ENCODE measurements around the gene C5AR2. TPM values are rescaled to one million over a fixed set of nuclear protein-coding genes. Genes with fewer than 3 reads are reported as not detected.
"Not testable (repeated sequence)": the region's sequence is repeated elsewhere in the genome, so short reads cannot be mapped to it uniquely, and the experiment has no call there.

Gene C5AR2
- total RNA-seq (2014; rRNA removed; shearing (Covaris generic)): 0.03 TPM in 1 of 2 replicates, not detected in the other

DNA sequence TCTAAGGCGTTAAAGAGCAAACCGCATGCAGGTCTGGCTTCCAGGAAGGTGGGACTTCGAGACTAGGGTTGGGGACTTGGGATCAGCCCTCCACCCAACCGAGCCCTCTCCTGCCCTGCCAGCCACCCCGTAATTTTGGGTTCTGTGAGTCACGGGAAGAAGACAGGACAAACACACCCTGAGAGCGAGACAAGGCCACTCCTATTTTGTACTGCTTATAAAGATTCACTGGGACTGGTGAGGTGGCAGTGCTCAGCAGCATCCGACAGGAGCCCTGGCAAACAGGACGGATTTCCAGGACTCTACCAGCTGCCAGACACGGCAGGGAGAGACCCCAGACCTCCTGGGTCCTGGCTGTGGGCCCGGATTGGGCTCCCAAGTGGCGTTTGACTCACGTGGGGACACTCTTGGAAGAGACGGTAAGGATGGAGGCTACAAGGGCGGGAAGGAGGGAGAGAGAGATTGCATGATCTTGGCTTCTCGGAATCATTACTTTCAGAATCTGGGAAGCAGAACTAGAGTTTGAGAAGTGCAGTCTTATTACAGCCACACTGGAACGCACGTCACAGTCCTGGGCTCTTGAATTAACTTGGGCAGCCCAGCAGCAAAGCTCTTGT, at the start of gene C5AR2:
C5AR2 (plus strand) TSS at position 245 of the 617 bp plus-strand sequence. CDS start 8,625 bp downstream, outside the sequence.
- no peaks in the 10 kb centered on the region for H3K27me3 ChIP-seq (ENCODE audit: control insufficient read depth, insufficient read depth, low read length)
- no peak for DNase-seq
- H3K4me3 ChIP-seq (ENCODE audit: insufficient read depth, low read depth, low read length): no peak within 1 kb of the TSS
- H3K36me3 ChIP-seq (replicated peaks; ENCODE audit: control insufficient read depth, insufficient read depth, low read length): no peaks in the 10 kb centered on the region

DNA sequence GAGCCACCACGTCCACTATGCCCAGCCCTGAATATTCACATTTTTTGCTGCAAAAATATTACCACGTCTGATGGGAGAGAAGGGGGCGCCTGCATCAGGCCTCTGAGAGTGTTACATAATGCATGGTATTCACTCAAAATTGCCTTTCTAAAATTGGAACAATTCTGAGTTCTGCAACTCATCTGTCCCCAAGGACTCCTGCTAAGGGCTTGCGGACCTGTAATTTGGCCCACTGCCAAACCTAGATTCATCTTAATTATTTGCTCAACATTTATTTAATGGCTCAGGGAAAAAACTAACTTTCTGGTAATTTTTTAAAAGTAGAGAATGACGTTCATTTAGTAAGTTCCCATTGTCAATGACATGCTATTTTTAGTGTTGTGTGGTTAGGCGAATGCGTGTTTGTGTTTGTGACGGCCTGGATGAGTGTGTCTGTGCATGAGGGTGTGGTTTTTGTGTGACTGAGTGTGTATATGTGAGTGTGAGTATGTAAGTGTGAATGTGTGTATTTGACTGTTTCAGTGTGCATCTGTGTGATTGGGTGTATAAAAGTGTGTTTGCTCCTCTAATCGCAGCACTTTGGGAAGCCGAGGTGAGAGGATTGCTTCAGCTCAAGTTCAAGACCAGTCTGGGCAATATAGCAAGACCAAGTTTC, 48.4 kb upstream of the C5AR2 start:
- H3K36me3 ChIP-seq (replicated peaks; ENCODE audit: control insufficient read depth, insufficient read depth, low read length): no peaks in the 10 kb centered on the region
- H3K27me3 ChIP-seq (ENCODE audit: control insufficient read depth, insufficient read depth, low read length): no peaks in the 10 kb centered on the region
- H3K4me3 ChIP-seq (ENCODE audit: insufficient read depth, low read depth, low read length): no peak overlapping the region
- no peak for DNase-seq

DNA sequence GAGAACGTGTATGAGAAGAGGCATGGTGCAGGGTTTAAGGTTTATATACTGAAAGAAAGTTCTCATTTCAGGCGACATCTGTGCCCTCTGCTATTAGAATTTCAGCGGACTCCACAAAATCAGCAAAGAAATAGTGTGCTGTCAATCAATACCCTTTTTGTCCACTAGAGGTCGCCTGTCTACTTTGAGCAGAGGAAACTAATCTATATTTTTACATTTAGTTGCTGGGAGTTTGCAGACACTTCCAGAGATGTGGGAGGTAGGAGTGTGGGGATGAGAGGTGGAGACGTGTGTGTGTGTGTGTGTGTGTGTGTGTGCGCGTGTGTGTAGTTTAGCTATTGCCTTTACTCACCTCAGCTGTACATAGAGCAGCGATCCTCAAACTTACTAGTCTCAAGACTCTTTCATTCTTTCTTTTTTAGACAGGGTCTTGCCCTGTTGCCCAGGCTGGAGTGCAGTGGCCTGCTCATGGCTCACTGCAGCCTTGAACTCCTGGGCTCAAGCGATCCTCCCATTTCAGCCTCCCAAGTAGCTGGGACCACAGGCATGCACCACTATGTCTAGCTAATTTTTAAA, 47.6 kb upstream of the C5AR2 start:
- no peaks in the 10 kb centered on the region for H3K36me3 ChIP-seq (replicated peaks; ENCODE audit: control insufficient read depth, insufficient read depth, low read length)
- no peak overlapping the region for H3K4me3 ChIP-seq (ENCODE audit: insufficient read depth, low read depth, low read length)
- no peaks in the 10 kb centered on the region for H3K27me3 ChIP-seq (ENCODE audit: control insufficient read depth, insufficient read depth, low read length)
- peak; percentile 64 for DNase-seq

DNA sequence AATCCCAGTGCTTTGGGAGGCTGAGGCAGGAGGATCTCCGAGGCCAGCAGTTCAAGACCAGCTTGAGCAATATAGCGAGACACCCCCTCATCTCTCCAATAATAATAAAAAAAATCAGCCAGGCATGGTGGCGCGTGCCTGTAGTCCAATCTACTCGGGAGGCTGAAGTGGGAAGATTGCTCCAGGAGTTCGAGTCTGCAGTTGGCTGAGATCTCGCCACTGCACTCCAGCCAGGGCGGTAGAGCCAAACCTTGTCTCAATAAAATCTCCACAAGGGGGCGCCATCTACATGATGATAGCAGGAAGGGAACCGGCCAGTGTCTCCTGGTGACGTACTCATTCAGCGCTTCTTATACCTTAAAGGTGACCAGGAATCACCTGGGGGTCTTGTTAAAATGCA, 35.9 kb upstream of the C5AR2 start:
- Histone ChIP-seq H3K36me3 (replicated peaks; ENCODE audit: control insufficient read depth, insufficient read depth, low read length) (no peaks in the 10 kb centered on the region), H3K4me3 (ENCODE audit: insufficient read depth, low read depth, low read length) (no peak overlapping the region), H3K27me3 (ENCODE audit: control insufficient read depth, insufficient read depth, low read length) (no peaks in the 10 kb centered on the region)
- peak; percentile 85 for DNase-seq

DNA sequence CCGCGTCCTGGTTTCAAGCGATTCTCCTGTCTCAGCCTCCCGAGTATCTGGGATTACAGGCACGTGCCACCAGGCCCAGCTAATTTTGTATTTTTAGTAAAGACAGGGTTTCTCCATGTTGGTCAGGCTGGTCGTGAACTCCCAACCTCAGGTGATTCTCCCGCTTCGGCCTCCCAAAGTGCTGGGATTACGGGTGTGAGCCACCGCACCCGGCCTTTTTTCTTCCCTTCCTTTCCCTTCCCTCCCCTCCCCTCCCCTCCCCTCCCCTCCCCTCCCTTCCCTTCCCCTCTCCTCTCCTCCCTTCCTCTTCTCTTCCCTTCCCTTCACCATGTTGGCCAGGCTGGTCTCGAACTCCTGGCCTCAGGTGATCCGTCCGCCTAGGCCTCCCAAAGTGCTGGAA, 31.1 kb upstream of the C5AR2 start:
- not testable (repeated sequence) for DNase-seq; H3K36me3 ChIP-seq (replicated peaks; ENCODE audit: control insufficient read depth, insufficient read depth, low read length); H3K4me3 ChIP-seq (ENCODE audit: insufficient read depth, low read depth, low read length); H3K27me3 ChIP-seq (ENCODE audit: control insufficient read depth, insufficient read depth, low read length)

DNA sequence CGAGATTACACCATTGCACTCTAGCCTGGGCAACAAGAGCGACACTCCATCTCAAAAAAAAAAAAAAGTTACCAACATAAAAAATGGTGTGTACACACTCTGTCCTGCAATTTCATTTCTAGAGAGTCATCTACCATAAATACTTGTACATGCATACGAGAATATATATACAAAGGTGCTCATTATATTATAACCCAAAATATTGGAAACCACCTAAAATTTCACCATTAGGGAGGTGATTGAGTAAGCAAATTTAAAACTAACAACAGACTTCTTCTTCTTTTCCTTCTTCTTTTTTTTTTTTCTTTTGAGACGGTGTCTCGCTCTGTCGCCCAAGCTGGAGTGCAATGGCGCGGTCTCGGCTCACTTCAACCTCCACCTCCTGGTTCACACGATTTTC, 29.7 kb upstream of the C5AR2 start:
- H3K4me3 ChIP-seq (ENCODE audit: insufficient read depth, low read depth, low read length): no peak overlapping the region
- DNase-seq: no peak
- no peaks in the 10 kb centered on the region for H3K36me3 ChIP-seq (replicated peaks; ENCODE audit: control insufficient read depth, insufficient read depth, low read length)
- no peaks in the 10 kb centered on the region for H3K27me3 ChIP-seq (ENCODE audit: control insufficient read depth, insufficient read depth, low read length)

DNA sequence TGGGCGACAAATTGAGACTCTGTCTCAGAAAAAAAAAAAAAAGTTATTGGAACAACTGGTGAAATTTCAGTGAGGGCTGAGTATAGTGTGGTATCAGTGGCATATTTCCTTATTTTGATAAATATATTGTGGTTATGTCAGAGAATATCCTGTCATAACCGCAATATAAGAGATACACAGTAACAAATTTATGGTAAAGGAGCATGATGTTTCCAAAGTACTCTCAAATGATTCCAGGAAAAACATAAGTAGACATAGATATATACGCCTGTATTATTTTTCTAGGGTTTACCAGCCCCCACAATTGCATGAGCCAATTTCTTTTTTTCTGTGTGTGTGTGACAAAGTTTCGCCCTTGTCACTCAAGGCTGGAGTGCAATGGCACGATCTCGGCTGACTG, 28.0 kb upstream of the C5AR2 start:
- Histone ChIP-seq H3K4me3 (ENCODE audit: insufficient read depth, low read depth, low read length) (no peak overlapping the region), H3K36me3 (replicated peaks; ENCODE audit: control insufficient read depth, insufficient read depth, low read length) (no peaks in the 10 kb centered on the region), H3K27me3 (ENCODE audit: control insufficient read depth, insufficient read depth, low read length) (no peaks in the 10 kb centered on the region)
- DNase-seq: no peak

DNA sequence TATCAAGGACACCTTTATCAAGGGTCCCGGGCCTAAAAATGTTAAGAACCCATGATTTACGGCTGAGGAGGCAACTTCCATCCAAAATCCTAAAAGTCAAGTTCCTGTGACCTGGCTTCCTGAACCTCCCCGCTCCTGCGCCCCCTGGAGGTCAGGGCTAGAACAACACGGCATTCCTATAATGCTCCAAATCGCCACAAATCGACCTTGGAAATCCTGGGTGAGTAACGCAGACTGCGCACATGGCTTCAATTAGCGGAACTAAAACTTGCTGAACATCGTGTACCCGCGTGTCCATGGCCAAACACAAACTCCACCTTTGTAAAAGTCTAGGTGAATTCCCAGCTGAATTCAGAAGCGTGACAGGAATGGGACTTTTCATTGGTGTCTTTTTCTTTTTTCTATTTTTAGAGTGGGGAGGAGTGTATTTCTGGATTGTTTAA, 26.6 kb upstream of the C5AR2 start:
- Histone ChIP-seq H3K27me3 (ENCODE audit: control insufficient read depth, insufficient read depth, low read length) (no peaks in the 10 kb centered on the region), H3K4me3 (ENCODE audit: insufficient read depth, low read depth, low read length) (no peak overlapping the region), H3K36me3 (replicated peaks; ENCODE audit: control insufficient read depth, insufficient read depth, low read length) (no peaks in the 10 kb centered on the region)
- DNase-seq: peak; percentile 85

DNA sequence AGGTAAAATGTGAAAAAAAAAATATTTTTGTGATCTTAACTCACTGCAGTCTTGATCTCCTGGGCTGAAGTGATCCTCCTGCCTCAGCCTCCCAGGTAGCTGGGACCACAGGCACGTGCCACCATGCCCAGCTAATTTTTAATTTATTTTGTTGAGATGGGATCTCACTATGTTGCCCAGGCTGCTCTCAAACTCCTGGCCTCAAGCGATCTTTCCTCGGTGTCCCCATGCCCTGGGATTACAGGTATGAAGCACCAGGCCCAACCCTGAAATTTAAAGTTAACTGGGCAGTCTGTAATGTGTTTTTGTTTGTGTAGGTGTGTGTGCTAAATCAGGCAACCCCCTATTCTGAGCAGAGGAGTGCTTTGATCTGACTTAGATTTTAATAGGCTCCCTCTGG, 25.7 kb upstream of the C5AR2 start:
- no peak for DNase-seq

DNA sequence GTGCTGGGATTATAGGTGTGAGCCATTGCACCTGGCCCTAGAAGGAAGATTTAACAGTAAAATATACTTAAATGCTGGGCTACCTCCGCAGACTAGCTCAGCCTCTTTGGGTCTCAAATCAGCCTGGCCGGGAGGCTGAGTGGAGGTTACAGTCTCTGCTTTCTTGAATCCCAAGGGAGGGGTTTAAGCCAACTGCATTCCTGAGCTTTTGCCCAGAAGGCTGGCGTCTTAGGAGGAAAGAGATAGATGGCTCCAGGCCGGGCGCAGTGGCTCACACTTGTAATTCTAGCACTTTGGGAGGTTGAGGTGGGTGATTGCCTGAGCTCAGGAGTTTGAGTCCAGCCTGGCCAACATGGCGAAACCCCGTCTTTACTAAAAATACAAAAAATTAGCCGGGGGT, 22.9 kb upstream of the C5AR2 start:
- Histone ChIP-seq H3K4me3 (ENCODE audit: insufficient read depth, low read depth, low read length) (no peak overlapping the region), H3K36me3 (replicated peaks; ENCODE audit: control insufficient read depth, insufficient read depth, low read length) (no peaks in the 10 kb centered on the region), H3K27me3 (ENCODE audit: control insufficient read depth, insufficient read depth, low read length) (no peaks in the 10 kb centered on the region)
- DNase-seq: no peak

More for the DNA sequence above, 25.7 kb upstream of the C5AR2 start:
- Histone ChIP-seq H3K36me3 (replicated peaks; ENCODE audit: control insufficient read depth, insufficient read depth, low read length) (no peaks in the 10 kb centered on the region), H3K4me3 (ENCODE audit: insufficient read depth, low read depth, low read length) (no peak overlapping the region), H3K27me3 (ENCODE audit: control insufficient read depth, insufficient read depth, low read length) (no peaks in the 10 kb centered on the region)

DNA sequence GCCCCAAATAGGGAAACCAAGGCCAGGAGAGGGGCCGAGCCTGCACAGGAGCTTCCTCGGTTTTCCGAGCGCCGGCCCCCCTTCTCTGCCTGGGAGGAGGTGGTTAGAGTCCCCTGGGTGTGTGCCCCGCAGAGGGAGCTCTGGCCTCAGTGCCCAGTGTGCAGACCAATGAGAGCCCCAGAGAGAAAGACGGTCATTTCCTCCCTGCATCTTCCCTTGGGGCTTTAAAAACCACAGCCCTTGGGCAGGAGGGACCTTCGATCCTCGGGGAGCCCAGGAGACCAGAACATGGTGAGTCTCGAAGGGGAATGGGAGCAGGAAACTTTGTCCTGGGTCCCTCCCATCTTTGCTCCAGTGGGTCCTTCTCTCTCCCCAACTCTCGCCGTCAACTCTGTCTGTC, 22.4 kb upstream of the C5AR2 start, which contains the start of gene C5AR1:
C5AR1 (plus strand) TSS at position 254 of the 400 bp plus-strand sequence; CDS start at position 289, 35 bp downstream.
- H3K27me3 ChIP-seq (ENCODE audit: control insufficient read depth, insufficient read depth, low read length): no peaks in the 10 kb centered on the region
- DNase-seq: no peak

DNA sequence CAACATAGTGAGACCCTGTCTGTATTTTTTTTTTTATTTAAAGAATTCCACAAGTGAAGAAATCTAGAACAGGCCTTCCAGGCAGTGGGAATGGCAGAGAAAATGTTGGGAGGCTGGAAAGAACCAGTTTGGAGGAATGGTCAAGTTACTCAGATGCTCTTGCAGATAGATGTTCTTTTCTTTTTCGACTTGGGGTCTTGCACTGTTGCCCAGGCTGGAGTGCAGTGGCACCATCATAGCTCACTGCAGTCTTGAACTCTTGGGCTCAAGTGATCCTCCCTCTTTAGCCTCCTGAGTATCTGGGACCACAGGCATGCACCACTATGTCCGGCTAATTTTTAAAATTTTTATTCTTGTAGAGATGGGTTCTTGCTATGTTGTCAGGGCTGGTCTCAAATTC, 21.7 kb upstream of the C5AR2 start:
- H3K4me3 ChIP-seq (ENCODE audit: insufficient read depth, low read depth, low read length): no peak overlapping the region
- H3K27me3 ChIP-seq (ENCODE audit: control insufficient read depth, insufficient read depth, low read length): no peaks in the 10 kb centered on the region
- DNase-seq: no peak
- H3K36me3 ChIP-seq (replicated peaks; ENCODE audit: control insufficient read depth, insufficient read depth, low read length): no peaks in the 10 kb centered on the region

More for the DNA sequence above, 22.4 kb upstream of the C5AR2 start, which contains the start of gene C5AR1:
- H3K36me3 ChIP-seq (replicated peaks; ENCODE audit: control insufficient read depth, insufficient read depth, low read length): no peaks in the 10 kb centered on the region
- H3K4me3 ChIP-seq (ENCODE audit: insufficient read depth, low read depth, low read length): no peak within 1 kb of the TSS

DNA sequence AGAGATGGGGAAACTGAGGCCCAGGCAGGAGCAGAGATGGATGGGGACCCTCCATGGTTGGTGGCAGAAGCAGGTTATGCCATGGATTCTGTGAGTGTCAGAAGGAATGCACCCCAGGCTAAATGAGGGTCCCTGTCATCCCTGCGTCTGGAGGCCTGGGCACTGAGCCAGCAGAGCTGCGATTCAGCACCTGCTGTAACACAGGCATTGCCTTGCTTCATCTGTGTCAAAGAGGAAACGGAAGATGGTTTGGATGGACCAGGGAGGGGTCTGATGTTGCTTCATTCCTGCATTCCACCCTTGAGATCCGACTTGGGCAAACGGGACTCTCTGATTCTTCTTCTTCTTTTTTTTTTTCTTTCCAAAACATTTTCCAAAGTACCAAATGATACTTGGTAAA, 21.2 kb upstream of the C5AR2 start:
- H3K36me3 ChIP-seq (replicated peaks; ENCODE audit: control insufficient read depth, insufficient read depth, low read length): no peaks in the 10 kb centered on the region
- H3K27me3 ChIP-seq (ENCODE audit: control insufficient read depth, insufficient read depth, low read length): no peaks in the 10 kb centered on the region
- DNase-seq: no peak
- no peak overlapping the region for H3K4me3 ChIP-seq (ENCODE audit: insufficient read depth, low read depth, low read length)

DNA sequence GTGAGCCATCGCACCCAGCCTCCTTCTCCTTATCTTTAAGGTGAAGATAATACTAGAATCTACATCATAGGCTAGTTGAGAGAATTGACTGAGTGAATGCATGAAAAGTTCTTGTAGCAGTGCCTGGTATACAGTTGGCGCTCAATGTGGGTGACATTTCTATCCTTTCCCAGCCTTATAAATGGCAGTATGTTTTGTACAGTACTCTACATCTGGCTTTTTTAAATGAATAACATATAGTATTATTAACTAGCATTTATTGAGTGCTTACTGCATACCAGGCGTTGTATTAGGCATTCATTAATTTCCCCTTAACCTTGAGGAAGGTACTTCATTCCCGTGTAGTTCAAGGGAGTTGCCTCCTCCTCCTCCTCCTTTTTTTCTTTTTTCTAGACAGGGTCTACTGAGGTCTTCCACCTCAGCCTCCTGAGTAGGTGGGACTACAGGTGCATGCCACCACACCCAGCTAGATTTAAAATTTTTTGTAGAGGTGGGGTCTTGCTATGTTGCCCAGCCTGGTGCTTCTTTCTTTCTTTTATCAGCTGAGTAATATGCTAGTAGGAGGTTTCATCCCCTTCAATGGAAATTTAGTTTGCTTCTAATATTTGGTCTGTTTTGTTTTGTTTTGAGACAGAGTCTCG, 19.5 kb upstream of the C5AR2 start:
- Histone ChIP-seq H3K36me3 (replicated peaks; ENCODE audit: control insufficient read depth, insufficient read depth, low read length) (no peaks in the 10 kb centered on the region), H3K27me3 (ENCODE audit: control insufficient read depth, insufficient read depth, low read length) (no peaks in the 10 kb centered on the region), H3K4me3 (ENCODE audit: insufficient read depth, low read depth, low read length) (no peak overlapping the region)
- no peak for DNase-seq
